Measurements from ENCODE around the gene FGF19. TPM values are rescaled to one million over a fixed set of nuclear protein-coding genes. Genes with fewer than 3 reads are reported as not detected.

The FGF19 gene
- total RNA-seq, 1 experiment from 2014 or later: not detected

GRCh38 chr11:69662021-69662698 lies 41.7 kb downstream of the FGF19 start:
- no peak for DNase-seq (ENCODE audit: low spot score)
- in situ Hi-C loops (cut with HindIII; ENCODE audit: low sequenced_read_pairs): loop anchor here (25.0 kb wide), 1 partner anchor 550 kb away; no protein-coding TSS in a partner anchor

GRCh38 chr11:69661413-69661715 lies 42.5 kb downstream of the FGF19 start:
- in situ Hi-C loops (cut with HindIII; ENCODE audit: low sequenced_read_pairs): loop anchor here (25.0 kb wide), 1 partner anchor 549 kb away; no protein-coding TSS in a partner anchor
- no peak for DNase-seq (ENCODE audit: low spot score)

GRCh38 chr11:69660001-69660500 lies 43.8 kb downstream of the FGF19 start:
- in situ Hi-C loops (cut with HindIII; ENCODE audit: low sequenced_read_pairs): loop anchor here (25.0 kb wide), 1 partner anchor 548 kb away; no protein-coding TSS in a partner anchor
- no peak for DNase-seq (ENCODE audit: low spot score)

- in situ Hi-C loops (cut with HindIII; ENCODE audit: low sequenced_read_pairs): loop anchor here (25.0 kb wide), 1 partner anchor 547 kb away; no protein-coding TSS in a partner anchor
- no peak for DNase-seq (ENCODE audit: low spot score)
Measured at GRCh38 chr11:69659591-69659990, 44.2 kb downstream of the FGF19 start.

GRCh38 chr11:69658626-69659450 lies 45.0 kb downstream of the FGF19 start:
- in situ Hi-C loops (cut with HindIII; ENCODE audit: low sequenced_read_pairs): loop anchor here (25.0 kb wide), 1 partner anchor 547 kb away; no protein-coding TSS in a partner anchor
- DNase-seq (ENCODE audit: low spot score): peak; percentile 30

- no peak for DNase-seq (ENCODE audit: low spot score)
- in situ Hi-C loops (cut with HindIII; ENCODE audit: low sequenced_read_pairs): loop anchor here (25.0 kb wide), 1 partner anchor 546 kb away; no protein-coding TSS in a partner anchor
Measured at GRCh38 chr11:69657911-69658625, 45.8 kb downstream of the FGF19 start.

GRCh38 chr11:69657456-69657910 lies 46.3 kb downstream of the FGF19 start:
- in situ Hi-C loops (cut with HindIII; ENCODE audit: low sequenced_read_pairs): loop anchor here (25.0 kb wide), 1 partner anchor 545 kb away; no protein-coding TSS in a partner anchor

GRCh38 chr11:69656536-69657455 lies 47.0 kb downstream of the FGF19 start:
- in situ Hi-C loops (cut with HindIII; ENCODE audit: low sequenced_read_pairs): loop anchor here (25.0 kb wide), 1 partner anchor 544 kb away; no protein-coding TSS in a partner anchor
- no peak for DNase-seq (ENCODE audit: low spot score)

More at GRCh38 chr11:69657456-69657910, 46.3 kb downstream of the FGF19 start:
- DNase-seq (ENCODE audit: low spot score): no peak

- DNase-seq (ENCODE audit: low spot score): no peak
- in situ Hi-C loops (cut with HindIII; ENCODE audit: low sequenced_read_pairs): loop anchor here (25.0 kb wide), 1 partner anchor 543 kb away; no protein-coding TSS in a partner anchor
Measured at GRCh38 chr11:69655479-69656428, 48.1 kb downstream of the FGF19 start.

GRCh38 chr11:69654660-69655478 lies 49.0 kb downstream of the FGF19 start:
- DNase-seq (ENCODE audit: low spot score): no peak

GRCh38 chr11:69654001-69654659 lies 49.7 kb downstream of the FGF19 start:
- DNase-seq (ENCODE audit: low spot score): no peak
- in situ Hi-C loops (cut with HindIII; ENCODE audit: low sequenced_read_pairs): loop anchor here (25.0 kb wide), 1 partner anchor 542 kb away; no protein-coding TSS in a partner anchor

More at GRCh38 chr11:69654660-69655478, 49.0 kb downstream of the FGF19 start:
- in situ Hi-C loops (cut with HindIII; ENCODE audit: low sequenced_read_pairs): loop anchor here (25.0 kb wide), 1 partner anchor 543 kb away; no protein-coding TSS in a partner anchor

- no peak for DNase-seq (ENCODE audit: low spot score)
- in situ Hi-C loops (cut with HindIII; ENCODE audit: low sequenced_read_pairs): loop anchor here (25.0 kb wide), 1 partner anchor 541 kb away; no protein-coding TSS in a partner anchor
Measured at GRCh38 chr11:69653406-69653960, 50.3 kb downstream of the FGF19 start.

- in situ Hi-C loops (cut with HindIII; ENCODE audit: low sequenced_read_pairs): loop anchor here (25.0 kb wide), 1 partner anchor 541 kb away; no protein-coding TSS in a partner anchor
- DNase-seq (ENCODE audit: low spot score): no peak
Measured at GRCh38 chr11:69652999-69653398, 50.8 kb downstream of the FGF19 start.

- in situ Hi-C loops (cut with HindIII; ENCODE audit: low sequenced_read_pairs): loop anchor here (25.0 kb wide), 1 partner anchor 540 kb away; no protein-coding TSS in a partner anchor
- DNase-seq (ENCODE audit: low spot score): no peak
Measured at GRCh38 chr11:69651834-69652620, 51.8 kb downstream of the FGF19 start.

Measured in G401 (cell line).